Measurements from ENCODE around the gene RREB1. TPM values are rescaled to one million over a fixed set of nuclear protein-coding genes. Genes with fewer than 3 reads are reported as not detected.
A peak's percentile ranks its signal among the peaks of the same experiment; 100 is the strongest.

Gene RREB1
- total RNA-seq, 4 donors from 2014 or later: 56.2 to 102 (median 62.6) TPM

DNA sequence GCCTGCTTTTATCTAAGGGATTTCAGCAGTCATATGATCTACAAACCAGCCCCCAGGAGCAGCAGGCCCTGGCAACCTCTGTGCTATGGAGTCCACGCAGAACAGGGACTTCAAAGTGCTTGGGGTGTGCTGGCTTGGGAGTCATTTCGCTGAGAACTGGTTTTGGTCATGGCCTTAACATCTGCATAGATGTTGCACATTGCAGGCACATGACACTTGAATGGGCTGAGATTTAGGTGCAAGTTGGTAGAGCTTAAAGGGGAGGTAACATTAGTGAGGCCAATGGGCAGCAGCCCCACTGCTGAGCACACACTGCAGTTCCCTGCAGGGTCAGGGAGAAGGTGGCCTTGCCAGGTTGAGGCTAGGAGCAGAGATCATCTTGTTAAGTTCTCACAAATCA lies 43.6 kb downstream of the RREB1 start:
- no peak for DNase-seq (ENCODE audit: low spot score in 2 of 2)
- peaks cover 71% of the 10 kb centered on the region for H3K4me1 ChIP-seq
- H3K36me3 ChIP-seq: no peaks in the 10 kb centered on the region
- WGBS: 80% methylated on average over 2 of the region's 2 CpGs
- no peaks in the 10 kb centered on the region for H3K27me3 ChIP-seq
- H3K9me3 ChIP-seq: no peaks in the 10 kb centered on the region
- TF ChIP-seq, protein P1, sequence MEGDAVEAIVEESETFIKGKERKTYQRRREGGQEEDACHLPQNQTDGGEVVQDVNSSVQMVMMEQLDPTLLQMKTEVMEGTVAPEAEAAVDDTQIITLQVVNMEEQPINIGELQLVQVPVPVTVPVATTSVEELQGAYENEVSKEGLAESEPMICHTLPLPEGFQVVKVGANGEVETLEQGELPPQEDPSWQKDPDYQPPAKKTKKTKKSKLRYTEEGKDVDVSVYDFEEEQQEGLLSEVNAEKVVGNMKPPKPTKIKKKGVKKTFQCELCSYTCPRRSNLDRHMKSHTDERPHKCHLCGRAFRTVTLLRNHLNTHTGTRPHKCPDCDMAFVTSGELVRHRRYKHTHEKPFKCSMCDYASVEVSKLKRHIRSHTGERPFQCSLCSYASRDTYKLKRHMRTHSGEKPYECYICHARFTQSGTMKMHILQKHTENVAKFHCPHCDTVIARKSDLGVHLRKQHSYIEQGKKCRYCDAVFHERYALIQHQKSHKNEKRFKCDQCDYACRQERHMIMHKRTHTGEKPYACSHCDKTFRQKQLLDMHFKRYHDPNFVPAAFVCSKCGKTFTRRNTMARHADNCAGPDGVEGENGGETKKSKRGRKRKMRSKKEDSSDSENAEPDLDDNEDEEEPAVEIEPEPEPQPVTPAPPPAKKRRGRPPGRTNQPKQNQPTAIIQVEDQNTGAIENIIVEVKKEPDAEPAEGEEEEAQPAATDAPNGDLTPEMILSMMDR (IDR thresholded peaks at IDR 0.05): no peak
- TF ChIP-seq POLR2AphosphoS5 (IDR thresholded peaks at IDR 0.05): no peak
- TF ChIP-seq EP300 (IDR thresholded peaks at IDR 0.05): no peak
- no peak for TF ChIP-seq POLR2A (IDR thresholded peaks at IDR 0.05)
- no peak overlapping the region for H3K4me3 ChIP-seq
- no peak overlapping the region for H3K27ac ChIP-seq

DNA sequence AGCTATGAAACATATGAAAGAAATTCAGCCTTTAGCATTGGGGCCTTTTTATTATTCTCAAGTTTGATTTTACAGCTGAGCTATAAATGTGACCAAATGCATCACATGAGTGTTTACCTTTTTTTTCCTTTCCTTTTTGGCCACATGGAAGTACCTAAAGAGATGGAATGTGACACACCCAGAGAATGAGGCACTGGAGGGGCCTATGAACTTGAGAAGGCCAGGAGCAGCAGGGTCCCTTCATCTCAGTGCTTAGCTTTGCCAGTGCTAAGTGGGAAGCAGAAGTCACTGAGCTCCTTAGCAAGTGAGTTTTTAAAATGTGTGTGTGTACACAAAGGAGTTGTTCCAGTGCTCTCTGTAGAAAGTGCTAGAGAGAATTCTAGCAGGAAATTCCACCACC lies 44.7 kb downstream of the RREB1 start:
- H3K9me3 ChIP-seq: no peaks in the 10 kb centered on the region
- H3K27me3 ChIP-seq: no peaks in the 10 kb centered on the region
- H3K27ac ChIP-seq: no peak overlapping the region
- H3K36me3 ChIP-seq: no peaks in the 10 kb centered on the region
- H3K4me3 ChIP-seq: no peak overlapping the region
- DNase-seq (ENCODE audit: low spot score in 2 of 2): no peak
- peaks cover 71% of the 10 kb centered on the region for H3K4me1 ChIP-seq
- TF ChIP-seq POLR2A (IDR thresholded peaks at IDR 0.05) (no peak), EP300 (IDR thresholded peaks at IDR 0.05) (no peak), POLR2AphosphoS5 (IDR thresholded peaks at IDR 0.05) (no peak)
- TF ChIP-seq, protein P1 (IDR thresholded peaks at IDR 0.05): no peak

DNA sequence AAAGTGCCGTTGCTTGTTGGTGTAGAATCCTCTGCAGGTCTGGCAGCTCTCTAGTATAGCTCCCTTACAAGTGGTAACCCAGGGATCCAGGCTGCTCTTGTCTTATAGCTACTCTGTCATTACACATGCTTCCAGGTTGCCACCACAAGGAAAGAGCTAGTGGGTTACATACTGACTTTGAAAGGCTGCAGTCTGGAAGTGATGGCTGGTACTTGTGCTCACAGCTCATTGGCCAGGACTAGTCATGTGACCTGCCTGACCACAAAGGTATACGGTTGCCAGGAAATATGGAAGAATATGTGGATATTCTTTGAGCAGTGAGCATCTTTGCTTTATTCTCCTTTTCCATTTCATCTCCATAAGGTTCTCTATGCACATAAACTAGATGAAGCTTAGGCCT lies 46.0 kb downstream of the RREB1 start:
- H3K27me3 ChIP-seq: no peaks in the 10 kb centered on the region
- no peak overlapping the region for H3K27ac ChIP-seq
- 69% methylated on average over 2 of the region's 2 CpGs for WGBS
- H3K4me3 ChIP-seq: no peak overlapping the region
- H3K9me3 ChIP-seq: no peaks in the 10 kb centered on the region
- H3K36me3 ChIP-seq: no peaks in the 10 kb centered on the region
- peaks cover 74% of the 10 kb centered on the region for H3K4me1 ChIP-seq
- DNase-seq (ENCODE audit: low spot score in 2 of 2): no peak
- no peak for TF ChIP-seq EP300 (IDR thresholded peaks at IDR 0.05)
- TF ChIP-seq POLR2AphosphoS5 (IDR thresholded peaks at IDR 0.05): no peak
- no peak for TF ChIP-seq POLR2A (IDR thresholded peaks at IDR 0.05)
- TF ChIP-seq, protein P1 (IDR thresholded peaks at IDR 0.05): no peak

DNA sequence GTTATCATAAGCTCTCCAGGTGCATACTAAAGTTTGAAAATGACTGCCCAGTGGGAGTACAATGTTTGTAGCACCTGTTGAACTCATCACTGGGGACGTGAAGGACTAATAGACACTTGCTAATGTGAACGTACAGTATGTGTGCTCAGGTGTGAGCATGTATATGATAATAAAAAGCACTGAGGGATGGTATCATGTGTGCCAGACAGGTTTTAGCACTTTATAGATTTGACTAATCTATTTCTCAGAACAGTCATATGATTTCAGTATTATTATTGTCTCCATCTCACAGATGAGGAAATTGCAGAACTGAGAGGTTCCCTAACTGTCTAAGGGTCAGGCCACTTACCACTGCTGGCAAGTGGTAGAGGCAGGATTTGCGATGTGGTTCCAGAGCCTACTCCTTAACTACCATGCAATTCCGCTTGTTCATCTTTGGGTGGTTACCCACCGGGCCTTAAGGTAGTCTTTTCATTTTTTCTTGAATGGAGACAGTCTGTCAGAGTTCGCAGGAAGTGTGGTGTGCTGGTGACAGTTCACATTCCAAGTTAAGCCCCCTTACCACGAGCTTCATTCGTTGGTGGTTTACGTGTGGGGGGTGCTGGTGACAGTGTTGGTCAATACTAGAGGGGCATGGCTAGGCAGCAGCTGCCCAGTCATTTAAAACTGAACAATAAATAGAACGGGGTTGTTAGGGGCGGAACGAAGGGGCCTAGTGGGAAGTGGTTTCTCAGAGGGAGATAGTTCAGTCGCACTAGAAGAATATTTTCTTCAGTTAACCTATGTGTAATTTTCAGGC lies 46.8 kb downstream of the RREB1 start:
- TF ChIP-seq POLR2A (IDR thresholded peaks at IDR 0.05) (no peak), EP300 (IDR thresholded peaks at IDR 0.05) (no peak)
- TF ChIP-seq, protein P1 (IDR thresholded peaks at IDR 0.05): no peak
- Histone ChIP-seq H3K9me3 (no peaks in the 10 kb centered on the region), H3K27me3 (no peaks in the 10 kb centered on the region), H3K4me3 (no peak overlapping the region), H3K4me1 (peaks cover 74% of the 10 kb centered on the region), H3K27ac (no peak overlapping the region), H3K36me3 (no peaks in the 10 kb centered on the region)
- DNase-seq (ENCODE audit: low spot score in 2 of 2): no peak
- 79% methylated on average over 13 of the region's 13 CpGs for WGBS

DNA sequence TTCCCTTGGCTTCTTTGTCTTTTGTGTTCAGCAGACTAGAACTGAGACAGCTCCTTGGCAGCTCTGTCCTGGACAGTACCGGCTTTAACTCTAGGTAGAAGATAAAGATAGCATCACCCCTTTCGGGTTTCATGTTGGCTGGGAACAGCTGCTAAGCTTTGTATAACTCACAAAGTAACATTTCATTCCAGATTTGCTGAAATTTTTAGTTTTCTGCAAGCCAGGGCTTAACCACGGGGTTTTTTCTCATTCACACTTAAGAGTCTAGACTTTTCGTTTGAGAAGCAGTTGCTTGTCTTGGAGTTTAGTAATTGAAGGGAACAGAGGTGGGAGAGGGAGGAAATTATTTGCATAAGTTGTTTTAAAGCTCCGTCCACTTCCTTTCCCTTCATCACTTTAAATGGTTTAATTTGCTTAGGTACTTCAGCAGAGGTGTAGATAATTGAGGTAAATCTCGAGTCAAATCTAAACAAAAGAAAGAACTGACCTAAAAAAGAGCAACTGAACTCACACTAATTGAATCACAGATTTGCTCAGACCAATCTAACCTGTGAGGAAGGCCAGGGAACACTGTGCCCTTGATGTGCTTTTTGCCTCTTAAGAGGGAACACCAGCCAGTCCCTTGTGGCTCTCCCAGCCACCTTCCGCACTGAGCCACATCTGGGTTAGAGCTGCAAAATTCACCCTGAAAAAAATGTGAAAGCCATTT lies 48.3 kb downstream of the RREB1 start:
- H3K27ac ChIP-seq: peak overlapping the region; percentile 35
- H3K27me3 ChIP-seq: no peaks in the 10 kb centered on the region
- WGBS: 49% methylated on average over 7 of the region's 7 CpGs
- H3K4me1 ChIP-seq: peaks cover 70% of the 10 kb centered on the region
- H3K9me3 ChIP-seq: no peaks in the 10 kb centered on the region
- no peaks in the 10 kb centered on the region for H3K36me3 ChIP-seq
- no peak for DNase-seq (ENCODE audit: low spot score in 2 of 2)
- no peak overlapping the region for H3K4me3 ChIP-seq
- no peak for TF ChIP-seq POLR2AphosphoS5 (IDR thresholded peaks at IDR 0.05)
- TF ChIP-seq, protein P1 (IDR thresholded peaks at IDR 0.05): no peak
- no peak for TF ChIP-seq EP300 (IDR thresholded peaks at IDR 0.05)
- TF ChIP-seq POLR2A (IDR thresholded peaks at IDR 0.05): no peak

Measured in suprapubic skin (tissue), 4 donors.